Measurements from ENCODE around the gene PTMA. TPM values are rescaled to one million over a fixed set of nuclear protein-coding genes. Genes with fewer than 3 reads are reported as not detected.

The PTMA gene
- total RNA-seq, 1 experiment from 2014 or later: 1,390 TPM

GRCh38 chr2:231663458-231664212 is 44.7 kb upstream of the PTMA start:
- Histone ChIP-seq H3K27me3 (ENCODE audit: control insufficient read depth, insufficient read depth, low read length) (no peaks in the 10 kb centered on the region), H3K4me3 (ENCODE audit: low read depth in 2 of 2, low read length in 2 of 2) (no peak overlapping the region), H3K36me3 (ENCODE audit: control insufficient read depth, insufficient read depth, low read length) (no peaks in the 10 kb centered on the region), H3K9me3 (ENCODE audit: control insufficient read depth, insufficient read depth, low read depth, low read length) (no peaks in the 10 kb centered on the region), H3K4me1 (ENCODE audit: control insufficient read depth, insufficient read depth, low read length) (peaks cover 22% of the 10 kb centered on the region), H3K27ac (ENCODE audit: low read length) (peak overlapping the region; percentile 87)
- ChIA-PET CTCF (no interaction called here), POLR2A (no interaction called here)
- ATAC-seq: no peak
- intact Hi-C loops (cut with micrococcal nuclease; ENCODE audit: unreplicated experiment) (no loop called here), in situ Hi-C loops (cut with HindIII; ENCODE audit: low pct_unique_long_range_greater_than_20kb, low sequenced_read_pairs) (no loop called here)
- DNase-seq (ENCODE audit: low read depth, low spot score): no peak
- BruUV-seq (replicated peaks): no TSS peak
- TF ChIP-seq CTCF (IDR thresholded peaks at IDR 0.05) (no peak), SIN3A (IDR thresholded peaks at IDR 0.05; ENCODE audit: borderline replicate concordance, insufficient read depth, low read depth, low read length) (no peak)

DNA sequence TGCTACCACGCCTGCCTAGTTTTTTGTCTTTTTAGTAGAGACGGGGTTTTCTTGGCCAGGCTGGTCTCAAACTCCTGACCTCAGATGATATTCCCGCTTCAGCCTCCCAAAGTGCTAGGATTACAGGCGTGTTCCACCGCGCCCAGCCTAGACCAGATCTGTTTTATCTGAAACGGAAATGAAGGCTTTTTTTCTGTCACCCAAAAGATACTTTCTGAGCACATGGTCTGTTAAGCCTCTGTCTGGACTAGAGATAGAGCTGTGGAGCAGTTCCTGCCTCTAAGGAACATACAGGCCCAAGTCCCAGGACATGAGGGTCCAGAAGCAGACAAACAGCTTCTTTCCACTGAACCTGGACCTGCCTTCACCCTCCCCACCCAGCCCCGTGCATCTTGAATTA is 43.6 kb upstream of the PTMA start:
- DNase-seq (ENCODE audit: low read depth, low spot score) (no peak), ATAC-seq (no peak)
- no peaks in the 10 kb centered on the region for H3K27me3 ChIP-seq (ENCODE audit: control insufficient read depth, insufficient read depth, low read length)
- POLR2A ChIA-PET: no interaction called here
- no peaks in the 10 kb centered on the region for H3K9me3 ChIP-seq (ENCODE audit: control insufficient read depth, insufficient read depth, low read depth, low read length)
- no TSS peak for BruUV-seq (replicated peaks)
- H3K36me3 ChIP-seq (ENCODE audit: control insufficient read depth, insufficient read depth, low read length): no peaks in the 10 kb centered on the region
- TF ChIP-seq POLR2AphosphoS5 (IDR thresholded peaks at IDR 0.05; ENCODE audit: low read depth, low read length): no peak
- TF ChIP-seq TCF7L2 (IDR thresholded peaks at IDR 0.05; ENCODE audit: low read depth, low read length): no peak
- TF ChIP-seq CTCF (IDR thresholded peaks at IDR 0.05): no peak
- intact Hi-C loops (cut with micrococcal nuclease; ENCODE audit: unreplicated experiment): no loop called here
- no peak overlapping the region for H3K4me3 ChIP-seq (ENCODE audit: low read depth in 2 of 2, low read length in 2 of 2)
- H3K27ac ChIP-seq (ENCODE audit: low read length): peak overlapping the region; percentile 95
- H3K4me1 ChIP-seq (ENCODE audit: control insufficient read depth, insufficient read depth, low read length): peaks cover 22% of the 10 kb centered on the region
- CTCF ChIA-PET: interaction anchor here (0.5 to 1.6 kb wide), 3 partner anchors 8 to 306 kb away, joined by 3 to 6 read pairs (median 3); no protein-coding TSS in a partner anchor
- in situ Hi-C loops (cut with HindIII; ENCODE audit: low pct_unique_long_range_greater_than_20kb, low sequenced_read_pairs): no loop called here

DNA sequence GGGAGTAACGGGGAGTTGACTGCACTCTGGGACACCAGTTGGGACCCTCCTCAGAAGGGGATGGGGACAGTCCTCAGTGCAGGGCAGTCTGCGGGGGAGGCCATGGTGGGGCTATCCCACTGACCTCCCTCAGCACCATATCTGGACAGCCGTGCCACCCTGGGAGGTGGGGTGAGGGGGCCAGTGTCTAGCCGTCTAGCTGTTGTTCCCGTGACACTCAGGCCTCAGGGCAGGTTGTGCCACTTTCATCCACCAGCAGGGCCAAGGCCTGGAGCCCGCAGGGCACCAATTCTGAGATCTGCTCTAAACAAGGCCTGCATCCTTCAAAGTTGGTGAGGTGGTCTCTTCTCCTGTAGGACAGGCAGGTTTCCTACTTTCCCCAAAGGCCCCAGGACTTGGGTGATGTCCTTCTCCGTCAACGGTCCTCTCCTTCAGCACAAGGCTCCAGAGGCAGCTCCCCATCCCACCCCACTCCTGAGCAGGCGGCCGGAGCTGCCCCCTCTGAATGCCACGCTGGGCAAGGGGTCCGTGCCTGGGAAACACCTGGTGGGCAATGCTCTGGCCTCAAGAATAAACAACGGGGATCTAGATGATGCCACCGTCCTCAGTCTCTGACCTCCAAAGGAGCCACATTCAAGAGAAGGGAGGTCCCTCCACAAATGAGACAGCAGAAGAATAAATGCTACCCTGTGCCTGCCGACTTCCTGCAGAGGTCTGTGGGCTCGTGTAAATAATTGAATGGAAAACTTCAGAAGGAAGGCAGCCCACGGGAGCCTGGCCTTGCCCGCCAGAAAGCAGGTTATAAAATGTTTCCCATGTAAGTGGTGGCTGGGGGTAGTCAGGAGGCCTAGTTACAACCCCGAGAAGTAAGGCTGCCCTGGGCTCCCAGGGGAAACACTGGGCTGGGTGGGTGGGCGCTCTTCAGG is 42.8 kb upstream of the PTMA start:
- intact Hi-C loops (cut with micrococcal nuclease; ENCODE audit: unreplicated experiment): no loop called here
- TF ChIP-seq CTCF (IDR thresholded peaks at IDR 0.05): no peak
- TF ChIP-seq SIN3A (IDR thresholded peaks at IDR 0.05; ENCODE audit: borderline replicate concordance, insufficient read depth, low read depth, low read length): no peak
- TF ChIP-seq TCF7L2 (IDR thresholded peaks at IDR 0.05; ENCODE audit: low read depth, low read length): no peak

More for the DNA sequence above, 42.8 kb upstream of the PTMA start:
- Histone ChIP-seq H3K27ac (ENCODE audit: low read length) (peak overlapping the region; percentile 95), H3K27me3 (ENCODE audit: control insufficient read depth, insufficient read depth, low read length) (no peaks in the 10 kb centered on the region), H3K4me1 (ENCODE audit: control insufficient read depth, insufficient read depth, low read length) (peaks cover 22% of the 10 kb centered on the region), H3K4me3 (ENCODE audit: low read depth in 2 of 2, low read length in 2 of 2) (peak overlapping the region; percentile 35 to 66; a peak in 3 of 4 replicates), H3K9me3 (ENCODE audit: control insufficient read depth, insufficient read depth, low read depth, low read length) (no peaks in the 10 kb centered on the region), H3K36me3 (ENCODE audit: control insufficient read depth, insufficient read depth, low read length) (no peaks in the 10 kb centered on the region)
- no peak for DNase-seq (ENCODE audit: low read depth, low spot score)
- POLR2A ChIA-PET: interaction anchor here (0.6 to 1.0 kb wide), 2 partner anchors 38 to 43 kb away, joined by 3 to 4 read pairs; partner anchors contain the start of gene PTMA
- in situ Hi-C loops (cut with HindIII; ENCODE audit: low pct_unique_long_range_greater_than_20kb, low sequenced_read_pairs): no loop called here
- no TSS peak for BruUV-seq (replicated peaks)
- ATAC-seq: no peak
- CTCF ChIA-PET: interaction anchor here (0.5 to 1.6 kb wide), 3 partner anchors 8 to 305 kb away, joined by 3 to 6 read pairs (median 3); no protein-coding TSS in a partner anchor

Measured in Panc1 (cell line).